Endodermal cell (in vitro differentiated cells): ENCODE measurements around the gene KHSRP. TPM values are rescaled to one million over a fixed set of nuclear protein-coding genes. Genes with fewer than 3 reads are reported as not detected.

ENCODE experiments used
- DNase-seq: peaks from one replicate; pipeline ENCODE4 v3.0.0-alpha.2; 2017
- H3K27ac ChIP-seq: 2 replicates; pipeline ENCODE4 v1.5.1; 2013; ENCODE audit warnings: mild to moderate bottlenecking, low read depth, low read length, moderate library complexity
- H3K27me3 ChIP-seq: 2 replicates; pipeline ENCODE4 v1.6.1; 2013; ENCODE audit warnings: mild to moderate bottlenecking, low read length, moderate library complexity; ENCODE audit not compliant: insufficient read depth, control insufficient read depth, poor library complexity, severe bottlenecking
- H3K36me3 ChIP-seq: 2 replicates; pipeline ENCODE4 v1.7.0; 2013; ENCODE audit warnings: mild to moderate bottlenecking, low read length, moderate library complexity; ENCODE audit not compliant: control insufficient read depth, insufficient read depth
- H3K4me1 ChIP-seq: one replicate; pipeline ENCODE4 v1.7.0; 2013; ENCODE audit warnings: low read length; ENCODE audit not compliant: control insufficient read depth, insufficient read depth
- H3K4me3 ChIP-seq: 2 replicates; pipeline ENCODE4 v1.5.1; 2013; ENCODE audit warnings: mild to moderate bottlenecking, low read length, moderate library complexity
- H3K9ac ChIP-seq: 2 replicates; pipeline ENCODE4 v1.6.1; 2013; ENCODE audit warnings: mild to moderate bottlenecking, low read length, moderate library complexity; ENCODE audit not compliant: poor library complexity, severe bottlenecking; ENCODE audit errors: extremely low read depth
- H3K9me3 ChIP-seq: 2 replicates; pipeline ENCODE4 v1.6.1; 2013; ENCODE audit warnings: mild to moderate bottlenecking, low read length, moderate library complexity; ENCODE audit not compliant: control insufficient read depth
- H3K27ac Mint-ChIP-seq: 2 replicates; pipeline ENCODE4 v1.8.0; 2020; ENCODE audit warnings: mixed read lengths
- H3K27me3 Mint-ChIP-seq: 2 replicates; pipeline ENCODE4 v1.8.0; 2021; ENCODE audit warnings: mild to moderate bottlenecking, mixed read lengths; ENCODE audit not compliant: insufficient read depth
- H3K36me3 Mint-ChIP-seq: 2 replicates; pipeline ENCODE4 v1.8.0; 2020; ENCODE audit warnings: low read depth, mixed read lengths
- H3K4me1 Mint-ChIP-seq: 2 replicates; pipeline ENCODE4 v1.8.0; 2020; ENCODE audit warnings: mixed read lengths
- H3K4me3 Mint-ChIP-seq: 2 replicates; pipeline ENCODE4 v1.8.0; 2020; ENCODE audit warnings: mild to moderate bottlenecking, moderate library complexity, mixed read lengths
- H3K9me3 Mint-ChIP-seq: 2 replicates; pipeline ENCODE4 v1.8.0; 2020; ENCODE audit warnings: mild to moderate bottlenecking, mixed read lengths
- WGBS, 2 experiments: methylation state at CpG; one replicate each; pipeline versions ENCODE4 v1.1.5 to v1.1.7; 2013; ENCODE audit warnings: missing lambda C conversion rate in 2 of 2, mixed read lengths in 1 of 2; ENCODE audit not compliant: insufficient coverage in 1 of 2, insufficient read length in 1 of 2; 5-methylcytosine and 5-hydroxymethylcytosine counted together
- total RNA-seq, 2 donors: library from RNA; stranded (reverse); fragmentation: NEBNext Ultra II Directional in 1 of 2; extraction: Animal tissue kit (Norgen Biotek cat#: 25700) in 1 of 2; gene quantifications; 2 replicates in 1 of 2; 3 replicates in 1 of 2; pipeline ENCODE4 v1.2.1, GENCODE V29; 2021
- TF ChIP-seq, protein P1 (sequence below): fragments of 200-600 bp; sonication (generic); conservative IDR thresholded peaks from 2 replicates; pipeline ENCODE4 v1.5.0; 2021; ENCODE audit warnings: antibody characterized with exemption, mild to moderate bottlenecking

Gene KHSRP
- total RNA-seq, 2 donors from 2014 or later, result 454 to 476 TPM

DNA sequence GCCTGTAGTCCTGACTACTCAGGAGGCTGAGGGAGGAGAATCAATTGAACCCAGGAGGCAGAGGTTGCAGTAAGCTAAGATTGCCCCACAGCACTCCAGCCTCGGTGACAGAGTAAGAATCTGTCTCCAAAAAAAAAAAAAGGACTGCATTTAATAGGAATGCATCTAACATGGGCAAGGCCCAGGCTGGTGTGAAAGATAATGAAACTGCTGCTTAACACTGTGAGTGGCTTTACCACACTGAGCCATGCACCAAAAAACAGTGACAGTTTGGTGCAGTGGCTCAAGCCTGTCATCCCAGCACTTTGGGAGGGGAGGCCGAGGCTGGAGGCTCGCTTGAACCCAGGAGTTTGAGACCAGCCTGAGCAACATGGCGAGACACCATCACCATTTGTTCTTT lies 40.2 kb downstream of the KHSRP start:
- Mint-ChIP-seq H3K27ac (no peak overlapping the region), H3K36me3 (peaks cover 76% of the 10 kb centered on the region), H3K27me3 (no peaks in the 10 kb centered on the region), H3K4me1 (no peaks in the 10 kb centered on the region), H3K4me3 (no peak overlapping the region), H3K9me3 (peaks cover 13% of the 10 kb centered on the region)
- Histone ChIP-seq H3K4me3 (no peak overlapping the region), H3K9ac (no peak overlapping the region), H3K4me1 (no peaks in the 10 kb centered on the region), H3K27me3 (no peaks in the 10 kb centered on the region), H3K9me3 (peaks cover 11% of the 10 kb centered on the region), H3K36me3 (peaks cover 79% of the 10 kb centered on the region), H3K27ac (no peak overlapping the region)
- TF ChIP-seq, protein P1, sequence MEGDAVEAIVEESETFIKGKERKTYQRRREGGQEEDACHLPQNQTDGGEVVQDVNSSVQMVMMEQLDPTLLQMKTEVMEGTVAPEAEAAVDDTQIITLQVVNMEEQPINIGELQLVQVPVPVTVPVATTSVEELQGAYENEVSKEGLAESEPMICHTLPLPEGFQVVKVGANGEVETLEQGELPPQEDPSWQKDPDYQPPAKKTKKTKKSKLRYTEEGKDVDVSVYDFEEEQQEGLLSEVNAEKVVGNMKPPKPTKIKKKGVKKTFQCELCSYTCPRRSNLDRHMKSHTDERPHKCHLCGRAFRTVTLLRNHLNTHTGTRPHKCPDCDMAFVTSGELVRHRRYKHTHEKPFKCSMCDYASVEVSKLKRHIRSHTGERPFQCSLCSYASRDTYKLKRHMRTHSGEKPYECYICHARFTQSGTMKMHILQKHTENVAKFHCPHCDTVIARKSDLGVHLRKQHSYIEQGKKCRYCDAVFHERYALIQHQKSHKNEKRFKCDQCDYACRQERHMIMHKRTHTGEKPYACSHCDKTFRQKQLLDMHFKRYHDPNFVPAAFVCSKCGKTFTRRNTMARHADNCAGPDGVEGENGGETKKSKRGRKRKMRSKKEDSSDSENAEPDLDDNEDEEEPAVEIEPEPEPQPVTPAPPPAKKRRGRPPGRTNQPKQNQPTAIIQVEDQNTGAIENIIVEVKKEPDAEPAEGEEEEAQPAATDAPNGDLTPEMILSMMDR, result no peak
- DNase-seq, result no peak
- 84 to 95% methylated on average over 2 to 4 of the region's 4 CpGs for WGBS, 2 experiments

DNA sequence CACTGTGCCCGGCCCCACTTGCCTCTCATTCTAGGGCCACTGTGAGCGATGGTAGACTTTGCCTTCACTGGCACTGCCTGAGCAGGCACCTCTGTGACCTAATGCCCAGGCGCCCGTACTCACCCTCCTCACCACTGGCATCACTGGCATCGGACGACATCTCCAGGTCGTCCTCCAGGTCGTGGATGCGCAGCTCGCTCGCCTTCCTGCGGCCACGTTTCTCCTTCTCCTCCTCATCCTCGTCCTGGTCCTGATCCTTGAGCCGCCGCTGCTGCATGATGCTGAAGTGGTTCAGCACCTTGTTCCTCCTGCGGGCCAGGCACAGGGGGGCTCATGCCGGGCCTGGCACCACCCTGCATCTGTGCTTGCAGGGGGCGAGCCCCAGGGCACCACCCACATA lies 41.4 kb downstream of the KHSRP start:
- H3K4me1 Mint-ChIP-seq, result no peaks in the 10 kb centered on the region
- DNase-seq, result no peak
- WGBS, 2 experiments, result 95 to 98% methylated on average over 12 to 19 of the region's 19 CpGs
- H3K4me3 ChIP-seq, result no peak overlapping the region
- peaks cover 11% of the 10 kb centered on the region for H3K9me3 ChIP-seq
- no peak overlapping the region for H3K27ac Mint-ChIP-seq
- no peak overlapping the region for H3K4me3 Mint-ChIP-seq
- peaks cover 4% of the 10 kb centered on the region for H3K4me1 ChIP-seq
- H3K27ac ChIP-seq, result no peak overlapping the region
- H3K27me3 Mint-ChIP-seq, result no peaks in the 10 kb centered on the region
- peaks cover 82% of the 10 kb centered on the region for H3K36me3 ChIP-seq
- peaks cover 13% of the 10 kb centered on the region for H3K9me3 Mint-ChIP-seq
- TF ChIP-seq, protein P1, result no peak
- H3K36me3 Mint-ChIP-seq, result peaks cover 81% of the 10 kb centered on the region
- no peaks in the 10 kb centered on the region for H3K27me3 ChIP-seq
- H3K9ac ChIP-seq, result no peak overlapping the region

DNA sequence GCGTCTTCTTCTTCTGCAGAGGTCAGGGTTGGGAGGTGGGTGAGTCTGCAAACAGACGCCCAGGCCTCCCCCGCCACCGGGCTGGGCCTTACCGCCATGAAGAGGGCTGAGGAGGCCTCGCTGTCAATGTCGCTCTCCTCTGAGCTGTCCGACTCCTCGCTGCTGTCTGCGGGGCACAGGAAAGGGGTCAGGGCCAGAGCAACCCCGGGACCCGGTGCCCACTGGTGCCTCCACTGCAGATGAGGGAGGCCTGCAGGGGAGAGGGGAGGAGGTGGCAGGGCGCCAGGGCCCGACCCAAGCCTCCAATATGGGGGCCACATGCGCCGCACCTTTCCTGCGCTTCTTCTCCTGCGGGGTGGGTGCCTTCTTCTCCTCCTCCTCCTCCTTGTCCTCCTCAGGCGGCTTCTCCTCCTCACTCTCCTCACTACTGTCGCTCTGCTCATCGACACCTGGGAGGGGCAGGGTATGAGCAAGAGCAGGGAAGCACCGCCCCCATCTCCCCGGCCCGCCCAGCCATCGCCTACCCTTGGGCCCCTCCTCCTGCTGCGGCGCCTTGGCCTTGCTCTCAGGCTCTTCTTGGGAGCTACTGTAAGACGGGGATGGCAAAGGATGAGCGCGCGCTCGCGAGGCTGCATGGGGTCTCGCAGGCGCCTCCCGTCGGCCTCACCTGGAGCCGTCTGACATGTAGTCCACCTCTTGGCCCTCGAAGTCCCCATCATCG lies 43.4 kb downstream of the KHSRP start:
- H3K27ac ChIP-seq, result no peak overlapping the region
- Mint-ChIP-seq H3K4me3 (no peak overlapping the region), H3K27ac (no peak overlapping the region), H3K36me3 (peaks cover 72% of the 10 kb centered on the region), H3K4me1 (no peaks in the 10 kb centered on the region), H3K27me3 (no peaks in the 10 kb centered on the region), H3K9me3 (peaks cover 13% of the 10 kb centered on the region)
- H3K27me3 ChIP-seq, result no peaks in the 10 kb centered on the region
- peaks cover 5% of the 10 kb centered on the region for H3K4me1 ChIP-seq
- peaks cover 11% of the 10 kb centered on the region for H3K9me3 ChIP-seq
- 92 to 97% methylated on average over 23 to 38 of the region's 40 CpGs for WGBS, 2 experiments
- peak; percentile 42 for DNase-seq
- TF ChIP-seq, protein P1, result no peak
- no peak overlapping the region for H3K4me3 ChIP-seq
- H3K9ac ChIP-seq, result no peak overlapping the region
- H3K36me3 ChIP-seq, result peaks cover 67% of the 10 kb centered on the region
